Mammary epithelial cell (primary cell): Measurements from ENCODE around the gene BHMT2.

Source experiments
- EZH2 ChIP-seq: IDR thresholded peaks from 2 replicates; pipeline ENCODE4 v1.6.1; 2012; ENCODE audit warnings: low read length, inconsistent platforms, borderline replicate concordance
- TF ChIP-seq, protein P1 (sequence below), 2 donors: IDR thresholded peaks in 1 of 2; conservative IDR thresholded peaks in 1 of 2; 2 replicates each; pipeline ENCODE4 v1.5.1; 2011 to 2012; ENCODE audit warnings: inconsistent platforms in 2 of 2, low read length in 2 of 2, mild to moderate bottlenecking in 2 of 2, control low read depth in 1 of 2, low read depth in 1 of 2; ENCODE audit not compliant: insufficient read depth in 1 of 2; ENCODE audit errors: extremely low read depth in 1 of 2

- TF ChIP-seq, protein P1, sequence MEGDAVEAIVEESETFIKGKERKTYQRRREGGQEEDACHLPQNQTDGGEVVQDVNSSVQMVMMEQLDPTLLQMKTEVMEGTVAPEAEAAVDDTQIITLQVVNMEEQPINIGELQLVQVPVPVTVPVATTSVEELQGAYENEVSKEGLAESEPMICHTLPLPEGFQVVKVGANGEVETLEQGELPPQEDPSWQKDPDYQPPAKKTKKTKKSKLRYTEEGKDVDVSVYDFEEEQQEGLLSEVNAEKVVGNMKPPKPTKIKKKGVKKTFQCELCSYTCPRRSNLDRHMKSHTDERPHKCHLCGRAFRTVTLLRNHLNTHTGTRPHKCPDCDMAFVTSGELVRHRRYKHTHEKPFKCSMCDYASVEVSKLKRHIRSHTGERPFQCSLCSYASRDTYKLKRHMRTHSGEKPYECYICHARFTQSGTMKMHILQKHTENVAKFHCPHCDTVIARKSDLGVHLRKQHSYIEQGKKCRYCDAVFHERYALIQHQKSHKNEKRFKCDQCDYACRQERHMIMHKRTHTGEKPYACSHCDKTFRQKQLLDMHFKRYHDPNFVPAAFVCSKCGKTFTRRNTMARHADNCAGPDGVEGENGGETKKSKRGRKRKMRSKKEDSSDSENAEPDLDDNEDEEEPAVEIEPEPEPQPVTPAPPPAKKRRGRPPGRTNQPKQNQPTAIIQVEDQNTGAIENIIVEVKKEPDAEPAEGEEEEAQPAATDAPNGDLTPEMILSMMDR (conservative IDR thresholded peaks at IDR 0.05 in 1 of 2, IDR thresholded peaks at IDR 0.05 in 1 of 2; ENCODE audit: extremely low read depth in 1 of 2, insufficient read depth in 1 of 2, low read depth in 1 of 2, low read length in 2 of 2): no peak
- TF ChIP-seq EZH2: no peak
These were observed 22.4 kb upstream of the BHMT2 start for GRCh38 chr5:79047199-79047598.
